HCT116 (cell line): ENCODE results near the gene HRG.

Experiments used
- CTCF ChIP-seq, 3 experiments: fragments of 200-600 bp in 1 of 3; sonication (generic) in 1 of 3; IDR thresholded peaks in 2 of 3; conservative IDR thresholded peaks in 1 of 3; 2 replicates each; pipeline ENCODE4 v1.5.1; 2012 to 2017; ENCODE audit warnings: low read depth in 2 of 3, low read length in 2 of 3, antibody characterized with exemption in 1 of 3, borderline replicate concordance in 1 of 3, control low read depth in 1 of 3, mild to moderate bottlenecking in 1 of 3, mixed read lengths in 1 of 3, mixed run types in 1 of 3, moderate library complexity in 1 of 3; ENCODE audit not compliant: insufficient read depth in 1 of 3
- POLR2A ChIP-seq: IDR thresholded peaks from 2 replicates; pipeline ENCODE4 v1.7.0; 2011; ENCODE audit warnings: borderline replicate concordance; ENCODE audit not compliant: insufficient read depth, insufficient read length; ENCODE audit errors: extremely low read depth
- POLR2AphosphoS5 ChIP-seq: IDR thresholded peaks from 2 replicates; pipeline ENCODE4 v1.6.1; 2011; ENCODE audit warnings: mild to moderate bottlenecking, low read depth, low read length, moderate library complexity

- TF ChIP-seq POLR2AphosphoS5: no peak
- TF ChIP-seq CTCF (IDR thresholded peaks at IDR 0.05 in 2 of 3, conservative IDR thresholded peaks at IDR 0.05 in 1 of 3; ENCODE audit: borderline replicate concordance in 1 of 3, insufficient read depth in 1 of 3, low read depth in 2 of 3, low read length in 2 of 3): no peak
- no peak for TF ChIP-seq POLR2A
Observed at GRCh38 chr3:186622651-186623310, 43.0 kb upstream of the HRG start.
